PC-3 (cell line): ENCODE results near the gene TTYH1.

ENCODE experiments used
- CTCF ChIP-seq: fragments of 300-600 bp; sonication (generic); conservative IDR thresholded peaks from 2 replicates; pipeline ENCODE4 v1.5.1; 2017; ENCODE audit warnings: antibody characterized with exemption, low read depth, mild to moderate bottlenecking, low read length
- EZH2 ChIP-seq: fragments of 300-600 bp; sonication (generic); IDR thresholded peaks from one replicate; pipeline ENCODE4 v1.6.1; 2017; ENCODE audit warnings: antibody characterized with exemption, mild to moderate bottlenecking, low read length; ENCODE audit not compliant: unreplicated experiment

- TF ChIP-seq CTCF = no peak
- TF ChIP-seq EZH2 = no peak
Observed at GRCh38 chr19:54451331-54451871, 36.1 kb downstream of the TTYH1 start.
